ENCODE data around the gene CARS1.

DNA sequence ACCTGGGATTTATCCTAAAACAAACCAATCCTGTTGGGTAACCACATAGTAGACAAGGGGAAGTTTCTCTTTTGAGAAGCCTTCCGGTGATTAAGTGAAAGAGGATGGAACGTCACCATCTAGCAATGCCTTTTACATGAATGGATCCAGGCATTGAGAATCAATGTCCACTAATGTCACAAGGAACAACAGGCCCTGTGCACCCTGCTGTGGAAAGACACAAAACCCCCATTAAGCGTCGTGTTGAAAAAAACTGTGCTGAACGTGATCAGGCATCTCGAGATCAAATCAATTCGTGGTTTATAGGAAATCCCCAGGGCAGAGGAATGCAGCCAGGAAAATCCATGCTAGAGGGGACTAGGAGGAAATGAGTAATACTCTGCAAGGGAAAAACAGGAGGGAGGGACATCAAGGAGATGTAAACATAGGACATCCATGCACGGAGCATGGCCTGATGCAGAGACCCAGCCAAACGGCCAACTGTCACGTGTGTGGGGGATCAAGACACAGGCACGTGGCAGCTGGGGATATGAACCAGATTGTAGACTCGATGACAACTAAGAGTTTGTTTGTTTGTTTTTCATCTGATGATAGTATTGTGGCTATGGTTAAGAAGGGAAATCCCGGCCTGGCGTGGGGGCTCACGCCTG lies 38.6 kb upstream of the CARS1 start:
- TF ChIP-seq CTCF (IDR thresholded peaks at IDR 0.05) = no peak
- TF ChIP-seq EZH2 (IDR thresholded peaks at IDR 0.05; ENCODE audit: borderline replicate concordance, insufficient read depth, low read depth, low read length, poor library complexity, severe bottlenecking) = no peak

All from B cell (primary cell).